Gastroesophageal sphincter (tissue), 4 donors: ENCODE measurements around the gene DNAJC22. TPM values are rescaled to one million over a fixed set of nuclear protein-coding genes. Genes with fewer than 3 reads are reported as not detected.
A peak's percentile ranks its signal among the peaks of the same experiment; 100 is the strongest.

Experiments
- ATAC-seq: fragments of 150-250 bp; one replicate; pipeline ENCODE4 v1.9.1; 2016; ENCODE audit warnings: mild to moderate bottlenecking, moderate library complexity
- H3K27ac ChIP-seq, 4 donors: fragments of 200-600 bp; sonication (generic) in 3 of 4; 1 replicate in 3 of 4; 2 replicates in 1 of 4; pipeline ENCODE4 v1.5.1; 2016 to 2019
- H3K27me3 ChIP-seq: fragments of 200-600 bp; sonication (generic); one replicate; pipeline ENCODE4 v1.5.1; 2019
- H3K36me3 ChIP-seq, 2 donors: fragments of 200-600 bp; sonication (generic); one replicate each; pipeline ENCODE4 v1.5.1; 2019; ENCODE audit warnings: control low read depth in 1 of 2
- H3K4me1 ChIP-seq, 3 donors: fragments of 200-600 bp; sonication (generic); 1 replicate in 2 of 3; 2 replicates in 1 of 3; pipeline ENCODE4 v1.5.1; 2016 to 2019; ENCODE audit warnings: control low read depth in 2 of 3
- H3K4me3 ChIP-seq, 2 donors: fragments of 200-600 bp; sonication (generic); one replicate each; pipeline ENCODE4 v1.5.1; 2019; ENCODE audit warnings: mild to moderate bottlenecking in 1 of 2, moderate library complexity in 1 of 2
- H3K9me3 ChIP-seq, 3 donors: fragments of 200-600 bp; sonication (generic); one replicate each; pipeline ENCODE4 v1.5.1; 2017 to 2019; ENCODE audit warnings: control low read depth in 2 of 3
- CTCF ChIP-seq, 4 experiments: fragments of 200-600 bp in 2 of 4; fragments of 450-650 bp in 2 of 4; sonication (generic) in 1 of 4; IDR thresholded peaks; one replicate each; pipeline ENCODE4 v1.5.1; 2017 to 2019; ENCODE audit warnings: antibody characterized with exemption in 4 of 4, mild to moderate bottlenecking in 2 of 4, moderate library complexity in 2 of 4
- EP300 ChIP-seq: sonication (generic); formaldehyde crosslinking; IDR thresholded peaks from one replicate; pipeline ENCODE4 v1.6.1; 2017; ENCODE audit warnings: antibody characterized with exemption, mild to moderate bottlenecking
- POLR2A ChIP-seq, 2 donors: fragments of 450-650 bp; IDR thresholded peaks; one replicate each; pipeline ENCODE4 v1.6.1; 2017; ENCODE audit warnings: antibody characterized with exemption in 2 of 2, mild to moderate bottlenecking in 2 of 2, moderate library complexity in 1 of 2
- POLR2AphosphoS5 ChIP-seq: sonication (generic); formaldehyde crosslinking; IDR thresholded peaks from one replicate; pipeline ENCODE4 v1.6.1; 2017; ENCODE audit warnings: antibody characterized with exemption
- WGBS, 2 donors: methylation state at CpG; one replicate each; pipeline ENCODE4 v1.1.5; 2018; ENCODE audit warnings: low coverage in 1 of 2; 5-methylcytosine and 5-hydroxymethylcytosine counted together
- total RNA-seq, 4 donors: library from RNA; depleted of rRNA; stranded (reverse); fragments of >200 nt; gene quantifications; one replicate each; pipeline ENCODE4 v1.1.0, GENCODE V29; 2016

Gene DNAJC22
- total RNA-seq, 4 donors from 2014 or later: 0.08 to 0.40 TPM; not detected in 2

- ATAC-seq: no peak
- H3K4me1 ChIP-seq: peaks cover 11 to 48% (median 37%) of the 10 kb centered on the region in 3 donors
- H3K9me3 ChIP-seq: no peaks in the 10 kb centered on the region
- no peak for TF ChIP-seq CTCF (IDR thresholded peaks at IDR 0.05)
- TF ChIP-seq EP300: no peak
- TF ChIP-seq POLR2A (IDR thresholded peaks at IDR 0.05): no peak
- TF ChIP-seq POLR2AphosphoS5: no peak
- H3K36me3 ChIP-seq: no peaks in the 10 kb centered on the region
- WGBS, 2 donors: no CpG with 5 or more reads among the region's 21 CpGs
- H3K27ac ChIP-seq: peak overlapping the region in 1 of 4 donors; percentile 62
- H3K4me3 ChIP-seq: peak overlapping the region in 1 of 2 donors; percentile 56
- peaks cover 88% of the 10 kb centered on the region for H3K27me3 ChIP-seq
Measured at GRCh38 chr12:49341777-49342065, 5.0 kb upstream of the DNAJC22 start.

- peak overlapping the region in 1 of 4 donors; percentile 62 for H3K27ac ChIP-seq
- peak; percentile 54 for ATAC-seq
- H3K27me3 ChIP-seq: peaks cover 88% of the 10 kb centered on the region
- WGBS, 2 donors: 0% methylated on average over 3 to 8 of the region's 58 CpGs
- no peaks in the 10 kb centered on the region for H3K9me3 ChIP-seq
- no peaks in the 10 kb centered on the region for H3K36me3 ChIP-seq
- no peak for TF ChIP-seq EP300
- no peak for TF ChIP-seq POLR2AphosphoS5
- peak in 3 of 4 experiments; percentile 67 to 82 (median 69) for TF ChIP-seq CTCF (IDR thresholded peaks at IDR 0.05)
- H3K4me3 ChIP-seq: peak overlapping the region; percentile 8 to 56
- H3K4me1 ChIP-seq: peaks cover 13 to 48% (median 41%) of the 10 kb centered on the region in 3 donors
Measured at GRCh38 chr12:49342066-49342913, 4.4 kb upstream of the DNAJC22 start.

- peak overlapping the region in 1 of 4 donors; percentile 8 for H3K27ac ChIP-seq
- WGBS, 2 donors: 0 to 17% methylated on average over 6 to 8 of the region's 33 CpGs
- ATAC-seq: no peak
- no peaks in the 10 kb centered on the region for H3K9me3 ChIP-seq
- H3K36me3 ChIP-seq: no peaks in the 10 kb centered on the region
- peaks cover 88% of the 10 kb centered on the region for H3K27me3 ChIP-seq
- TF ChIP-seq EP300 (no peak), CTCF (IDR thresholded peaks at IDR 0.05) (no peak), POLR2A (IDR thresholded peaks at IDR 0.05) (no peak), POLR2AphosphoS5 (no peak)
- peaks cover 15 to 55% (median 48%) of the 10 kb centered on the region in 3 donors for H3K4me1 ChIP-seq
- H3K4me3 ChIP-seq: peak overlapping the region in 1 of 2 donors; percentile 56
Measured at GRCh38 chr12:49342914-49343731, 3.6 kb upstream of the DNAJC22 start.

DNA sequence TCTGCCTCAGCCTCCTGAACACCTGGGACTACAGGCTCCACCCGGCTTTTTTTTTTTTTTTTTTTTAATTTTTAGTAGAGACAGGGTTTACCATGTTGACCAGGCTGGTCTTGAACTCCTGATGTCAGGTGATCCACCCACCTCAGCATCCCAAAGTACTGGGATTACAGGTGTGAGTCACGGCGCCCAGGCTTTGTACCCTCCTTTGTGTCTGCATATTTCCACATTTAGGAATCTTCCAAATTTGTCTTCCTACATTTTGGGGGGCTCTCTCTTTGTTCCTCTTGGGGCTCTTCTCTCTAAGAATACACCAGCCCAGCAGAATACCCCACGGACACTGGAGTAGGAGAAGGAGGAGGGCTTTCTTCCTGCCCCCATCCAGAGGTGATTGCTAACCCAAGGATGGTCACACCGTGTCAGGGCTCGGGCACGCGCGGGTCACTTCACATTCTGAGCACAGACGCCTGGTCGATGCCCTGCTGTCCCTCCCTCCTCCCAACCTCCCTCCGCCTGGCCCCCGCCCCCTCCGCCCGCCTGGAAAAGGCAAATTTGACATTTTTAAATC, 2.1 kb upstream of the DNAJC22 start:
- TF ChIP-seq CTCF (IDR thresholded peaks at IDR 0.05): no peak
- TF ChIP-seq EP300: no peak
- TF ChIP-seq POLR2A (IDR thresholded peaks at IDR 0.05): no peak
- no peak for TF ChIP-seq POLR2AphosphoS5
- H3K27me3 ChIP-seq: peaks cover 88% of the 10 kb centered on the region
- peak overlapping the region in 1 of 2 donors; percentile 52 for H3K4me3 ChIP-seq
- H3K4me1 ChIP-seq: peaks cover 15 to 57% (median 48%) of the 10 kb centered on the region in 3 donors
- no peak overlapping the region for H3K27ac ChIP-seq
- 50% methylated on average over 2 to 3 of the region's 15 CpGs for WGBS, 2 donors
- no peaks in the 10 kb centered on the region for H3K36me3 ChIP-seq
- ATAC-seq: no peak
- H3K9me3 ChIP-seq: no peaks in the 10 kb centered on the region
